Measurements from ENCODE around the gene PRR36.
"Not testable (repeated sequence)": the region's sequence is repeated elsewhere in the genome, so short reads cannot be mapped to it uniquely, and the experiment has no call there.

Gene PRR36

DNA sequence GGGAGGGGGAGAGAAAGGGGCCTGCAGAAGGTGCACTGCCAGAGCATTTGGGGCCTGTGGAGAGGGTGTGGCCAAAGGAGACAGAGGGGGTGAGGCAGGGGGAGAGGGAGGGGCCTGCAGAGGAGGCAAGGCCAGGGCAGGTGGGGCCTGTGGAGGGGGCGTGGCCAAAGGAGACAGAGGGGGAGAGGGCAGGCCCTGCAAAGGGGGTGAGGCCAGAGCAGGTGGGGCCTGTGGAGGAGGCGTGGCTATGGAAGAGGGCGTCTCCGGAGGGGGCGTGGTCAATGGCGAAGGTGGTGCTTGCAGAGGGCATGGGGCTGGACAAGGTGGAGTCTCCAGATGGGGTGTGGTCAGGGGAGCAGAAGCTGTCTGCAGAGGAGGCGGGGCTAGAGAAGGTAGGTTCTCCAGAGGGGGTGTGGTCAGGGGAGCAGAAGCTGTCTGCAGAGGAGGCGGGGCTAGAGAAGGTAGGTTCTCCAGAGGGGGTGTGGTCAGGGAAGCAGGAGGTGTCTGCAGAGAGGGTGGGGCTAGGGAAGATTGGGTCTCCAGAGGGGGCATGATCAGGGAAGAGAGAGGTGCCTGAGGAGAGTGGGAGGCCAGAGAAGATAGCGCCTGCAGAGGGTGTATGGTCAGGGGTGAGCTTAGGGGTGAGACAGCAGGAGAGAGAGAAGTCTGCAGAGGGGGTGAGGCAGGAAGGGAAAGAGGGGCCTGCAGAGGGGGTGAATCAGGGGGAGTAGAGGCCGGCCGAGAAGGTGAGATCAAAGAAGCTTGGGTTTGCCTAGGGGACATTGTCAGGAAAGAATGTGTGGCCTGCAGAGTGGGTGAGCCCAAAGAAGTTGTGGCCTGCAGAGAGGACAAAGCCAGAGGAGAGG, 3.4 kb downstream of the PRR36 start:
- peak; percentile 44 for DNase-seq

GRCh38 chr19:7869910-7870511, 4.2 kb downstream of the PRR36 start:
- DNase-seq, result no peak

- DNase-seq, result no peak
Observed at GRCh38 chr19:7869453-7869909, 4.7 kb downstream of the PRR36 start.

DNA sequence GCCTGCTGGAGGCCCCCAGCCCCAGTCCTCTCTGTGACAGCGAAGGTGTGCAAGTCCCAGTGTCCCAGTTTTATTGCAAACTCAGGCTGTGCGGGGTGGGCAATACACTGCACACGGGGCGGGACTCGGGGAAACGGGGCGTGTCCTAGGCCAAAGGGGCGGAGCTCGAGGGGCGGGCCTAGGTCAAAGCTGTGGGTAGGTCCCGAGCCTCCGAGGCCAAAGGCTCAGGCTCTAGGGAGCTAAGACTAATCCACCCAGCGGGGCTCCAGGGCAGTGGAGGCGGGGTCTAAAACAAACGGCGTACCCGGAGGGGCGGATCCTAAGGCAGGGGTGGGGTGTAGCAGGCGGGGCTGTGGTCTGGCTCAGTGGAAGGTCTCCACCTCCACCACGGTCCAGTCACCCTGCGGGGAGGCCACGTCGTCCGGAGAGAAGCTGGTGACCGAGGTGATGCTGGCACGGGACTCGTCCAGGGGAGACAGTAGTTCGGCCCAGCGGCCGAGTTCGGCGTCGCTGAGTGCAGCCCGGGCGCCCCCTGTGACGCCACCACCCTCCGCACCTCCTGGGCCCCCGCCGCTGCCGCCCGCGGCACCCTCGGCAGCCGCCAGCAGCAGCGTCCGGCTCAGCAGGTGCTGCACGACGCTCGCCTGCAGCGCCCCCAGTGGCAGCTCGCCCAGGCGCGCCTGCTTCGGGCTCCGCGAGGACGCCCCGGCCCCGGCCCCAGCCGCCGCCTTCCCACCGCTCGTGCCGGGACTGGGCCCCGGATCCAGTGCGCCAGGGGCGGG, 5.3 kb downstream of the PRR36 start:
- DNase-seq, result no peak

DNA sequence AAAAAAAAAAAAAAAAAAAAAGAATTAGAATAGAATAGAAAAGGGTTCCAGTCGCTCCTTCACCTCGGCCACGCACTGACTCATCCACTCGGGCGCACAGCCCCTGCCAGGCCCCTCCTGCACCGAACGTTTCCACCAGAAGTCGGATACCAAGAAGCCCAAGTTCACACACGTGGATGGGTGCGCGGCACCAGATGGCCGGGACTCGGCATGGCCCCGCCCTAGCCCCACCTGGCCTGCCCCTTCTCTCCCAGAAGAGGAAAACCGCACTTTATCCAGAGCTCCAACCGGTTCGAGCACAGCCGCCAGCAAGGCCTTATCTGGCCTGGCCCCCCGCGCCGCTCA, 5.9 kb downstream of the PRR36 start:
- DNase-seq, result no peak

DNA sequence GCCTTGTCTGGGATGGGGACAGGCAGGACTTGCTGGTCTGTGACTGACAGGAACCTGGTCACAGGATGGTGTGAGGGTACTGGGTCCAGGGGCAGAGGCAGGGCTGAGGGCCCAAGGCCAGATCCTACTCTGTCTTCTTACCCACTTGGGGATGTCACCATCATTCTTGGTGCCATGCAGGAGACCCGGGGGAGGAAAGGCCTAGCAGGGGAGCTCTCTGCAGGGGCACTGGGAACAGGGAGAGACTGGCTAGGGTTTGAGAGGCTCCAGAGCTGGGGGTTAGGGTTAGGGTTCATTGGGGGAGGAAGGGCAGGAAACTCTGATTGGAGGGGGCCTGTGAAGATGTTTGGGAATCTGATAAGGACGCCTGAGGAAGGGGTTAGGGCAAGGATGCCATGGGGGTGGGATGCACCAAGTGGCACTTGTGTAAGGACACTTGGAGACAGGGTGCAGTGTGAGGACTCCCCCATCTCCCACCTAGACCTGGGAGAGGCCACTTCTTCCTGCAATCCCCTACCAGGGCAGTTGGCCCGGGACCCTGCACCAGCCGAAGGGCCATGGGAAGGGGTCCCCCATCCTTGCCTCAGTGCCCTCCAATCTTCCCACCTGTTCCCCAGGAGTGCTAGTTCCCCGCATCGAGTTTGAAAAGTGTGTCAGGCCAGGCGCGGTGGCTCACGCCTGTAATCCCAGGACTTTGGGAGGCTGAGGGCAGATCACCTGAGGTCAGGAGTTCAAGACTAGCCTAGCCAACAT, 6.9 kb downstream of the PRR36 start:
- no peak for DNase-seq

GRCh38 chr19:7866399-7867091, 7.6 kb downstream of the PRR36 start:
- DNase-seq, result no peak

DNA sequence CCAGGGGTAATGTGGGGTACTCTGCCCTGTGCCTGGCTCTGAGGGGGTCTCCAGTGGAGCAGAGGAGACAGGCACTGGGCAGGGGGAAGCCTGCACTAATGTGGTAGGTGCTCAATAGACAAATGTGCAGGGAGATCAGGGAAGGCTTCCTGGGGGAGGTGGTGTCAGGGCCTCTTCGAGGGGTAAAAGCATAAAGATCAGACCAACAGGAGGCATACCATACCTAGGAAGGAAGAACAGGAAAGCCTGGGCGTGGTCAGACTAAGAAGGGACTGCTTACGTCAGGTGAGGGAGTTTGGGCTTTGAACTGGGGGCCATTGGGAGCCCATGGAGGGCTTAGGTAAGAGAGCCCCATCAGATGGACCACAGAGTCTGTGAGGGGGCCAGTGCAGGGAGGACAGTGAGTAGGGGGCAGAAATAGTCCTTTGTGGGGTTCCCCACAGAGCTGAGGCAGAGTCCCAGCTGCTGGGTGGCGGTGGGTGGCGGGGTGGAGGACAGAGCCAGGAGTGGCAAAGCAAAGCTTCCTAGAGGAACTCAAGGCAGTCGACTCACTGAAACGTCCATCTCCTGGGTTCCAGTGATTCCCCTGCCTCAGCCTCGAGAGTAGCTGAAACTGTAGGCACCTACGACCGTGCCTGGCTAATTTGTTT, 8.8 kb downstream of the PRR36 start:
- no peak for DNase-seq

DNA sequence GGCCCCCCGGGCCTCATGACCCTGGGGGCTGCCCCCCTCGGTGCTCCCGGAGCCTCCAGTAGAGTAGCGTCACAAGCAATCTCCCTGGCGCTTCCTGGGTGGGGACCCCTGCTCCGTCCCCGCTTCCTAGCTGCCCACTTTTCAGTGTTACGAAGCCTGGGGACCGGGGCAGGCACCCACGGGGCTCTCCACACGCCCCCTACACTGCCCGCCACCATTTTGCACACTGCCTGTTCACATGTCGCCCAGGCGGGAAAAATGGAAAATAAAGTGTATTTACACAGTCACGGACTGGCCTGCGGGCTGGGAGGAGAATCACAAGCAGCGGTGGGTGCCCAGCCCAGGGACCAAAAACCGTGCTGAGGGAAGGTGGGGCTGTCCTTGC, 9.5 kb downstream of the PRR36 start:
- no peak for DNase-seq

DNA sequence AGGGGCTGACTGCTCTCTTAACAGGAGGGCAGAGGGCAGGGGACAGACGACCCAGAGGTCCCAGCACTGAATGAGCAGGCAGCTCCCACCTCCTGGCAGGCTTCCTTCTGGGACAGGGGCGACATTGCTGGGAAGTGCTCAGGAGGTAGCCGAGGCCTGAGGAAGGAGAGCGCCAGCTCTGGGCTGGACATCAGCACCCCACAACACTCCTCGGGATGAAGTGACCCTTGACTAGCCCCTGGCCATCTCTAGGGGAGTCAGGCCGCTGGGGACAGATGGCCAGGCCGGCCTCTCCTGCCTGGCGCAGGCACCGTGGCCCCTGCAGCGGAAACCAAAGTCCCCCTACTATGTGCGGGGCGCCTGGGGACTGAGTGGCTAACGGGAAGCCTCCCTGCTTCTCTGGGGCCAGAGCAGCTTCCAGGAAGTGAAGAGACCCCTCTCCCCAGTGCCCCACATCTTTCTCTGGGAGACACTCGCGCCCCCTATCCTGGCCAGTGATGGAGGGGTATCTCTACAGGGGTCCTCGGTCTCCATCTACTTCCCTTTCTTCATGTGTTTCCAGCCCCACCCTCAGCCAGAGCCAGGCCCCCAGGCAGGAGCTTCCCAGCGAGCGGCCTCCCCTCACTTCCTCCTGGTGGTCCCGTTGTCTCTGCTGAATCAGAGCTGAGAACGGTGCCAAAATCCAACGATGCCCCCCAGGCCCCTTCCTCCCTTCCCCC, 10.1 kb downstream of the PRR36 start:
- no peak for DNase-seq

- DNase-seq, result no peak
Observed at GRCh38 chr19:7863157-7863970, 10.8 kb downstream of the PRR36 start.

DNA sequence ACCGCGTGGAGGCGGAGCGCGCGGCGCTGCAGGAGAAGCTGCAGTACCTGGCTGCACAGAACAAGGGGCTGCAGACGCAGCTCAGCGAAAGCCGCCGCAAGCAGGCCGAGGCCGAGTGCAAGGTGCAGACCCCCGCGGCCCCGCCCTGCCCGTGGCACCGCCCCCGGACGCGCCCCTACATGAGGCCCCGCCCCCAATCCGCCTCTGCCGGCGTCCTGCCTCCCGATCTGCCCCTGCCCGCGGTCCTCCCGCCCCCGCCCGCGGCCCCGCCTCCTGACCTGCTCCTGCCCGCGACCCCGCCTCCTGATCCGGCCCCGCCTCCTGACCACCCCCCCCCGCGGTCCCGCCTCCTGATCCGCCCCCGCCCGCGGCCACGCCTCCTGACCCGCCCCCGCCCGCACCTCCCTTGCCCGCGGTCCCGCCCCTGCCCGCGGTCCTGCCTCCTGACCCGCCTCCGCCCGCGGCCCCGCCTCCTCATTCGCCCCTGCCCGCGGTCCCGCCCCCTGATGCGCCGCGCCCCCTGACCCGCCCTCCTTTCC, 11.7 kb downstream of the PRR36 start:
- DNase-seq, result no peak

GRCh38 chr19:7861619-7862412, 12.4 kb downstream of the PRR36 start:
- DNase-seq, result no peak

DNA sequence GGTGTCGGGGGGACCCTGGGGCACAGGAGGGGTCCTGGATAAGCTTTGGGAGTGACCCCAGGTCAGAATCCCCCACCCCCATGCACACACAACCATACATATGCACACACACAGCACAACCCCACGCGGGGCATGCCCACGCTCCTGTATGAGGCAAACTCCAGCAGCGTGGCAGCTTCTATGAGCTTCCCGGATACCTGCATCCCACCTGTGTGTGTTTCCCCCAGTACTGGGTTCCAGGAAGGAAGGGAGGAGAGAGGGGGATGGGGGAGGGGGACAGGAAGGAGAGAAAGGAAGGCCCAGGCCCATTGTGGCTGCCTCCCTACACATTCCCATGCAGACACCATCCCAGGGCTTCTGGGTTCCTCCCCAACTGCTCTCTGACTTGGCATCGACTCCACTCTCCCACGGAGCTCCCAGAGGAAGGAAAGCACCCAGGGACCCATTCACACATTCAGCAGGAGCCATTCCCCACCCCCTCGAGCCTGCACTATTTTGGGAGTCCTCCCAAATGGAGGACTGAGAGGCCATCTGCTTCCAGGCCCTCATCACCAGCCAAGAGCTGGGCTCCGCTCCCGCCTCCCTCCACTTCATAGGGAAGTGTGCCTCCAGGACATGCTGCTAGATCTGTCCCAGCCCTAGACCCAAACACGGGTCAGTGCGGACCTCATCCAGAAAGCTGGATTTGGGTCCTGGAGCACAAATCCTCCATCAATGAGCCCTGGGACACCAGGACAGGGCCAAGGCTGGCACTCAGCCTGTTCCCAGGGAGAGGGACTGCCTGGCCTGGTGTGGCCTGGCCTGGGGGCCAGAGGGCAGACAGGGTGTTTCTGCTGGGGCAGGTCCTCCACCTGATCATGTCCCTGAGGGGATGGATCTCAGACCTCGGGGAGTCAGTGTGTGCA, 13.2 kb downstream of the PRR36 start:
- DNase-seq, result no peak

GRCh38 chr19:7859831-7860713, 14.1 kb downstream of the PRR36 start:
- DNase-seq, result no peak

DNA sequence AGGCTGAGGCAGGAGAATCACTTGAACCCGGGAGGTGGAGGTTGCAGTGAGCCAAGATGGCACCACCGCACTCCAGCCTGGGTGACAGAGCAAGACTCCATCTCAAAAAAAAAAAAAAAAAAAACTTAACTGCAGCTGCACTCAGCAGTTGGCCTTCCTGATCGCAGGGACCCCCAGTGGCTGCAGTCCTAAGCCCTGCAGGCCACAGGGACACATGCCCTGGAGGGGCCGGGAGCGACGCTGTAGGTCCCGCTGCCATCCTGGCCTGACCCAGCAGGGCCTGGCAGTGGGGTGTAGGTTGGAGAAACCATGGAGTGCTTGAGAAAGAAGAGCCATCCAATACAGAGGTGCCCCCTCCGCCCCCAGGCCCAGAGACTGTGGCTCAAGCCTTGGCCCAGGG, 15.1 kb downstream of the PRR36 start:
- DNase-seq, result not testable (repeated sequence)

Measured in NCI-H2029 (cell line).